Transverse colon (tissue), 4 donors: Measurements from ENCODE around the gene IL15RA.

ENCODE experiments used
- CTCF ChIP-seq, 5 experiments: fragments of 200-600 bp in 3 of 5; fragments of 450-650 bp in 2 of 5; sonication (generic) in 3 of 5; IDR thresholded peaks; 1 replicate in 2 of 5; 2 replicates in 3 of 5; pipeline ENCODE4 v1.5.1; 2016 to 2017; ENCODE audit warnings: antibody characterized with exemption in 5 of 5, inconsistent platforms in 3 of 5, mild to moderate bottlenecking in 2 of 5, moderate library complexity in 1 of 5
- POLR2AphosphoS5 ChIP-seq, 3 donors: sonication (generic); formaldehyde crosslinking; IDR thresholded peaks; one replicate each; pipeline ENCODE4 v1.6.1; 2016; ENCODE audit warnings: antibody characterized with exemption in 3 of 3

GRCh38 chr10:5959581-5960069 is 17.7 kb downstream of the IL15RA start:
- TF ChIP-seq CTCF (IDR thresholded peaks at IDR 0.05) (no peak), POLR2AphosphoS5 (IDR thresholded peaks at IDR 0.05) (no peak)
